Gastroesophageal sphincter (tissue), 3 donors: ENCODE data around the gene SUPT20HL1.

Source experiments
- CTCF ChIP-seq, 4 experiments: fragments of 200-600 bp in 2 of 4; fragments of 450-650 bp in 2 of 4; sonication (generic) in 1 of 4; IDR thresholded peaks; one replicate each; pipeline ENCODE4 v1.5.1; 2017 to 2019; ENCODE audit warnings: antibody characterized with exemption in 4 of 4, mild to moderate bottlenecking in 2 of 4, moderate library complexity in 2 of 4
- EP300 ChIP-seq: sonication (generic); formaldehyde crosslinking; IDR thresholded peaks from one replicate; pipeline ENCODE4 v1.6.1; 2017; ENCODE audit warnings: antibody characterized with exemption, mild to moderate bottlenecking
- POLR2A ChIP-seq, 2 donors: fragments of 450-650 bp; IDR thresholded peaks; one replicate each; pipeline ENCODE4 v1.6.1; 2017; ENCODE audit warnings: antibody characterized with exemption in 2 of 2, mild to moderate bottlenecking in 2 of 2, moderate library complexity in 1 of 2
- POLR2AphosphoS5 ChIP-seq: sonication (generic); formaldehyde crosslinking; IDR thresholded peaks from one replicate; pipeline ENCODE4 v1.6.1; 2017; ENCODE audit warnings: antibody characterized with exemption

GRCh38 chrX:24343719-24344118 lies 16.7 kb upstream of the SUPT20HL1 start:
- TF ChIP-seq CTCF (IDR thresholded peaks at IDR 0.05), result no peak
- no peak for TF ChIP-seq EP300
- no peak for TF ChIP-seq POLR2A (IDR thresholded peaks at IDR 0.05)
- TF ChIP-seq POLR2AphosphoS5, result no peak
